H1 (cell line): ENCODE data around the gene BBX. TPM values are rescaled to one million over a fixed set of nuclear protein-coding genes. Genes with fewer than 3 reads are reported as not detected.

Experiments used
- CHD7 ChIP-seq: fragments of 300-600 bp; sonication (generic); IDR thresholded peaks from 2 replicates; pipeline ENCODE4 v1.7.1; 2012; ENCODE audit warnings: low read length, moderate library complexity, mild to moderate bottlenecking, inconsistent platforms; ENCODE audit not compliant: insufficient replicate concordance
- EZH2 ChIP-seq: fragments of 200-600 bp; sonication (generic); IDR thresholded peaks from 2 replicates; pipeline ENCODE4 v1.7.1; 2012; ENCODE audit warnings: low read depth, mild to moderate bottlenecking, moderate library complexity, low read length, inconsistent platforms; ENCODE audit not compliant: severe bottlenecking
- FOSL1 ChIP-seq: IDR thresholded peaks from 2 replicates; pipeline ENCODE4 v1.6.1; 2011; ENCODE audit warnings: mild to moderate bottlenecking, low read depth, low read length, moderate library complexity; ENCODE audit not compliant: insufficient read depth
- JUN ChIP-seq: IDR thresholded peaks from 2 replicates; pipeline ENCODE4 v1.6.1; 2011; ENCODE audit warnings: low read depth, mild to moderate bottlenecking, improper control_type of control experiment, low read length
- MAFK ChIP-seq: IDR thresholded peaks from 2 replicates; pipeline ENCODE4 v1.6.1; 2012; ENCODE audit warnings: low read depth, mild to moderate bottlenecking, improper control_type of control experiment, low read length
- NRF1 ChIP-seq: IDR thresholded peaks from 2 replicates; pipeline ENCODE4 v1.6.1; 2011; ENCODE audit warnings: mild to moderate bottlenecking, low read depth, low read length, improper control_type of control experiment
- TCF12 ChIP-seq: IDR thresholded peaks from 2 replicates; pipeline ENCODE4 v1.6.1; 2011; ENCODE audit warnings: low read depth, mild to moderate bottlenecking, low read length
- TEAD4 ChIP-seq: IDR thresholded peaks from 2 replicates; pipeline ENCODE4 v1.6.1; 2012; ENCODE audit warnings: low read depth, low read length, inconsistent platforms, mixed read lengths
- polyA plus RNA-seq, 7 experiments: library from polyadenylated mRNA; depleted of rRNA in 3 of 7; stranded (reverse) in 5 of 7; unstranded in 2 of 7; fragments of >200 nt in 5 of 7; fragments of 200-250 nt in 2 of 7; gene quantifications; 1 replicate in 5 of 7; 2 replicates in 1 of 7; 4 replicates in 1 of 7; pipeline versions ENCODE4 v1.2.1 to v1.2.3, GENCODE V29; 2011 to 2013; ENCODE audit warnings: missing spikeins in 2 of 7, mixed read lengths in 2 of 7
- total RNA-seq: library from RNA; stranded (reverse); fragmentation: NEBNext Ultra II Directional; extraction: Animal tissue kit (Norgen Biotek cat#: 25700); gene quantifications from 2 replicates; pipeline ENCODE4 v1.2.1, GENCODE V29; 2021

The BBX gene
- total and polyA plus RNA-seq, 2 of the 8 experiments (the other 6 are each of a cell fraction or from before 2014, with no cell fraction given) = 11.0 to 42.5 TPM

GRCh38 chr3:107795514-107796094, 272.8 kb downstream of the BBX start (continued):
- no peak for TF ChIP-seq CHD7
- TF ChIP-seq MAFK = no peak
- TF ChIP-seq EZH2 = no peak
- no peak for TF ChIP-seq JUN
- no peak for TF ChIP-seq TEAD4
- no peak for TF ChIP-seq FOSL1
- TF ChIP-seq NRF1 = no peak
- TF ChIP-seq TCF12 = no peak
